Measurements from ENCODE around the gene OPTN. TPM values are rescaled to one million over a fixed set of nuclear protein-coding genes. Genes with fewer than 3 reads are reported as not detected.

OPTN gene
- total and polyA plus RNA-seq, 7 experiments from 2014 or later = 34.3 to 146 (median 59.6) TPM

DNA sequence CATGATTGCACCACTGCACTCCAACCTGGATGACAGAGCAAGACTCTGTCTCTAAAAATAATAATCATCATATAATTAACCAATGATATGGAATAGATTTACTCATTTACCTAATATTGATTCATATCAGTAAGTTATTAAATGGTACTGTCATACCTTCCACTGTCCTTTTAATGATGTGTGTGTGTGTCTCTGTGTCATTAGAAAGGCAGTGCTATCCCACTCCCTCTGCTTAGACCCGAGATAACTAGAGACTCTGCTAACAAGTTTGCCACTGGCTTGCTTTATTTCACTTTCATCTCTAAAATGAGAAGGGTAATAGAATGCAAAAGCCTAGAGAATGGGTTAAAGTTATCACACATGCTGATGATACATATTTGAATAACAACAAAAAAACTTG is 82.5 kb downstream of the OPTN start:
- intact Hi-C loops (cut with micrococcal nuclease) = no loop called here
- peaks cover 0 to 28% (median 0%) of the 10 kb centered on the region in 5 donors for H3K36me3 Mint-ChIP-seq
- CTCF ChIA-PET = no interaction called here
- Histone ChIP-seq H3K9me3 (ENCODE audit: control insufficient read depth in 2 of 3, low read length in 3 of 3) (no peaks in the 10 kb centered on the region), H3K4me3 (ENCODE audit: low read length) (no peak overlapping the region), H3K27ac (ENCODE audit: low read depth, low read length) (no peak overlapping the region), H3K36me3 (ENCODE audit: control insufficient read depth in 2 of 3, insufficient read depth in 3 of 3, low read length in 3 of 3) (no peaks in the 10 kb centered on the region), H3K4me1 (ENCODE audit: control insufficient read depth in 2 of 2, insufficient read depth in 2 of 2, low read length in 2 of 2) (no peaks in the 10 kb centered on the region), H3K27me3 (ENCODE audit: control insufficient read depth in 2 of 2, insufficient read depth in 2 of 2, low read length in 2 of 2) (no peaks in the 10 kb centered on the region)
- H3K9me3 Mint-ChIP-seq = peaks cover 0 to 1% (median 0%) of the 10 kb centered on the region in 11 donors
- H3K4me3 Mint-ChIP-seq = no peak overlapping the region
- H3K27ac Mint-ChIP-seq = no peak overlapping the region
- ATAC-seq (no peak), DNase-seq (no peak)
- no peaks in the 10 kb centered on the region for H3K27me3 Mint-ChIP-seq
- POLR2A ChIA-PET = no interaction called here
- H3K4me1 Mint-ChIP-seq = no peaks in the 10 kb centered on the region

DNA sequence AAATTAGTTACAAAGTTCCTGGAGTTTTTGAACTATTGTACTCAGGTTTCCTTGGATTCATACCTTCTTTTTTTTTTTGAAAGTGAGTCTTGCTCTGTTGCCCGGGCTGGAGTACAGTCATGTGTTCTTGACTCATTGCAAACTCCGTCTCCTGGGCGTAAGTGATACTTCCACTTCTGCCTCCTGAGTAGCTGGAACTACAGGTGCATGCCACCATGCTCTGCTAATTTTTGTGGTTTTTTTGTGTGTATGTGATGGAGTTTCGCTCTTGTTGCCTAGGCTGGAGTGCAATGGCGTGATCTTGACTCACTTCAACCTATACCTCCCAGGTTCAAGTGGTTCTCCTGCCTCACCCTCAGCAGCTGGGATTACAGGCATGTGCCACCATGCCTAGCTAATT is 83.7 kb downstream of the OPTN start:
- DNase-seq (no peak), ATAC-seq (no peak)
- no peaks in the 10 kb centered on the region for H3K36me3 ChIP-seq (ENCODE audit: control insufficient read depth in 2 of 3, insufficient read depth in 3 of 3, low read length in 3 of 3)
- POLR2A ChIA-PET = no interaction called here
- no peak overlapping the region for H3K27ac ChIP-seq (ENCODE audit: low read depth, low read length)
- H3K27me3 Mint-ChIP-seq = no peaks in the 10 kb centered on the region
- intact Hi-C loops (cut with micrococcal nuclease) = no loop called here
- no peak overlapping the region for H3K27ac Mint-ChIP-seq
- H3K9me3 ChIP-seq (ENCODE audit: control insufficient read depth in 2 of 3, low read length in 3 of 3) = no peaks in the 10 kb centered on the region
- CTCF ChIA-PET = no interaction called here
- no peak overlapping the region for H3K4me3 Mint-ChIP-seq
- no peak overlapping the region for H3K4me3 ChIP-seq (ENCODE audit: low read length)
- H3K4me1 Mint-ChIP-seq = no peaks in the 10 kb centered on the region
- H3K36me3 Mint-ChIP-seq = peaks cover 0 to 21% (median 3%) of the 10 kb centered on the region in 5 donors
- H3K27me3 ChIP-seq (ENCODE audit: control insufficient read depth in 2 of 2, insufficient read depth in 2 of 2, low read length in 2 of 2) = no peaks in the 10 kb centered on the region
- peaks cover 0 to 1% (median 0%) of the 10 kb centered on the region in 11 donors for H3K9me3 Mint-ChIP-seq
- no peaks in the 10 kb centered on the region for H3K4me1 ChIP-seq (ENCODE audit: control insufficient read depth in 2 of 2, insufficient read depth in 2 of 2, low read length in 2 of 2)

DNA sequence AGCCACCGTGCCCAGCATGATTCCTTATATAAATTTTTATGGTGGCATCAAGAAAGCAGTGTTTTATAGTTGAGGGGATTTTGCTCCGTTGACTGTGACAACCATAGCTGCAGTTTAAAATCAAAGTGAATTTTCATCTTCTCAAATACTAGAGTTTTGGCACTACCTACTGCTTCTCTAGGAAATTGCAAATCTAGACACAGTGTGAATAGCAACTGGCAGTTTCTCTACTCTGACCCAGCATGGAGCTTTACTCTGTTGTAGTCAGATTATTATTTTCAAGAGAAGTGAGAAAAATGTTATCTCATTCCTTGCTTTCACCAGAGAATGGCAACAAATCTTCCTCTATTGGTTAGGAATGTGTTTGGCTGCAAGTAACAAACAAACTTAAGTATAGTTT is 84.3 kb downstream of the OPTN start:
- no peaks in the 10 kb centered on the region for H3K4me1 ChIP-seq (ENCODE audit: control insufficient read depth in 2 of 2, insufficient read depth in 2 of 2, low read length in 2 of 2)
- peaks cover 0 to 1% (median 0%) of the 10 kb centered on the region in 11 donors for H3K9me3 Mint-ChIP-seq
- no peak overlapping the region for H3K27ac ChIP-seq (ENCODE audit: low read depth, low read length)
- DNase-seq (no peak), ATAC-seq (no peak)
- no peaks in the 10 kb centered on the region for H3K27me3 Mint-ChIP-seq
- no peak overlapping the region for H3K4me3 Mint-ChIP-seq
- no peaks in the 10 kb centered on the region for H3K4me1 Mint-ChIP-seq
- no peak overlapping the region for H3K4me3 ChIP-seq (ENCODE audit: low read length)
- intact Hi-C loops (cut with micrococcal nuclease) = no loop called here
- POLR2A ChIA-PET = no interaction called here
- CTCF ChIA-PET = no interaction called here
- no peak overlapping the region for H3K27ac Mint-ChIP-seq
- no peaks in the 10 kb centered on the region for H3K36me3 ChIP-seq (ENCODE audit: control insufficient read depth in 2 of 3, insufficient read depth in 3 of 3, low read length in 3 of 3)
- H3K36me3 Mint-ChIP-seq = peaks cover 0 to 19% (median 3%) of the 10 kb centered on the region in 5 donors
- no peaks in the 10 kb centered on the region for H3K27me3 ChIP-seq (ENCODE audit: control insufficient read depth in 2 of 2, insufficient read depth in 2 of 2, low read length in 2 of 2)
- no peaks in the 10 kb centered on the region for H3K9me3 ChIP-seq (ENCODE audit: control insufficient read depth in 2 of 3, low read length in 3 of 3)

DNA sequence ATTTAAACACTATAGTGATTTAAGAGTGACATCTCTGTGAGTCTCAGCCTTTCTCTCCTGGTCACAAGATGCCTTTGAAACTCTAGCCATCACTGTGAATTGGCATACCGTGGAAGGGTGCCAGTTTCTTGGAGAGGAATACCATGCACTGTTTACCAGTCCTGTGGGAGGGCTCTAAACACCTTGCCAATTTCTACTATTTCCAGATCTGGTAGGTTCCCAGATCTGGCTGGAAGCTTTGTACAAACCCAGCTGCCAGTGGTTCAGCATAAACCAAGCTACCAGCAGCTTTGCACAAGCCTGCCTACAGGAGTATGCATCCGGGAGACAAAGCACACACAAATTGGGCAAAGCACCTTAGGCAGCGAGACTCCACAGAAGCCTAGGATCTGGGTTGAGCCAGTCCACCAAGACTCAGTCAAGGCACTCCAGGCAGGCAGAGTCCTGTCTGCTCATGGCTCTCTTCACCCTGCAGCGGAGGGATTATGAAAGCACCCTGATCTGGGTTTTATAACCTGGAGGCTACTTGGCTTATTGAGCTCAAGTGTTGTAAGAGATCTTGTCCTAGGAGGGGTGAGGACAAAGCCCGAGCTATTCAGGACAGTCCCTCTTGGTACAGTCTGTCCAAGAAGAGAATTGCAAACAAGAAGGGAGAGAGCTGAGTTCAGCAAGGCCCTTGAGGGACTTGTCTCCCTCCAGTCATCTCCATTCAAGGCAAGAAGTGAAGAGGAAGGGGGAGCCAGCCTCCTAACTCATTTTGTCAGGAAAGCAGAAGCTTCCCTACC is 85.0 kb downstream of the OPTN start:
- H3K4me1 ChIP-seq (ENCODE audit: control insufficient read depth in 2 of 2, insufficient read depth in 2 of 2, low read length in 2 of 2) = no peaks in the 10 kb centered on the region
- intact Hi-C loops (cut with micrococcal nuclease) = no loop called here
- Mint-ChIP-seq H3K4me1 (no peaks in the 10 kb centered on the region), H3K27me3 (no peaks in the 10 kb centered on the region), H3K9me3 (peaks cover 0 to 1% (median 0%) of the 10 kb centered on the region in 11 donors), H3K36me3 (peaks cover 0 to 19% (median 3%) of the 10 kb centered on the region in 5 donors), H3K4me3 (no peak overlapping the region), H3K27ac (no peak overlapping the region)
- no peaks in the 10 kb centered on the region for H3K9me3 ChIP-seq (ENCODE audit: control insufficient read depth in 2 of 3, low read length in 3 of 3)
- ChIA-PET POLR2A (no interaction called here), CTCF (no interaction called here)
- H3K36me3 ChIP-seq (ENCODE audit: control insufficient read depth in 2 of 3, insufficient read depth in 3 of 3, low read length in 3 of 3) = no peaks in the 10 kb centered on the region
- H3K27me3 ChIP-seq (ENCODE audit: control insufficient read depth in 2 of 2, insufficient read depth in 2 of 2, low read length in 2 of 2) = no peaks in the 10 kb centered on the region
- H3K4me3 ChIP-seq (ENCODE audit: low read length) = no peak overlapping the region
- DNase-seq = no peak
- H3K27ac ChIP-seq (ENCODE audit: low read depth, low read length) = no peak overlapping the region
- no peak for ATAC-seq

DNA sequence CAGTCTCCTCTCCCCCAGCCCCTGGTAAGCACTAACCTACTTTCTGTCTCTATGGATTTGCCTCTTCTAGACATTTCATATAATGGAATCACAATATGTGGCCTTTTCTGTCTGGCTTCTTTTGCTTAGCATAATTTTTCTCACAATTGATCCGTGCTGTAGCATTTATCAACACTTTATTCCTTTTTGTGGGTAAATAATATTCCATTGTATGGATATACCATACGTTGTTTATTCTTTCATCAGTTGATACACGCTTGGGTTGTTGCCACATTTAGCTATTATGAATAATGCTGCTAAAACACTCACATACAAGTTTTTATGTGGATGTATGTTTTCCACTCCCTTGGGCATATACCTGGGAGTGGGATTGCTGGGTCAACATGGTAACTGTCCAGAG is 87.2 kb downstream of the OPTN start:
- Mint-ChIP-seq H3K36me3 (peaks cover 0 to 16% (median 3%) of the 10 kb centered on the region in 5 donors), H3K4me1 (no peaks in the 10 kb centered on the region), H3K4me3 (no peak overlapping the region), H3K27ac (no peak overlapping the region), H3K27me3 (no peaks in the 10 kb centered on the region), H3K9me3 (peaks cover 0 to 1% (median 0%) of the 10 kb centered on the region in 11 donors)
- ChIA-PET CTCF (no interaction called here), POLR2A (no interaction called here)
- no peak for DNase-seq
- Histone ChIP-seq H3K9me3 (ENCODE audit: control insufficient read depth in 2 of 3, low read length in 3 of 3) (no peaks in the 10 kb centered on the region), H3K27ac (ENCODE audit: low read depth, low read length) (no peak overlapping the region), H3K27me3 (ENCODE audit: control insufficient read depth in 2 of 2, insufficient read depth in 2 of 2, low read length in 2 of 2) (no peaks in the 10 kb centered on the region), H3K4me1 (ENCODE audit: control insufficient read depth in 2 of 2, insufficient read depth in 2 of 2, low read length in 2 of 2) (no peaks in the 10 kb centered on the region), H3K4me3 (ENCODE audit: low read length) (no peak overlapping the region), H3K36me3 (ENCODE audit: control insufficient read depth in 2 of 3, insufficient read depth in 3 of 3, low read length in 3 of 3) (no peaks in the 10 kb centered on the region)
- intact Hi-C loops (cut with micrococcal nuclease) = no loop called here
- no peak for ATAC-seq

Other genes starting within 250 kb of the OPTN start
- under 1 TPM in 1 of 5 experiments, not detected in 4; 0.31 TPM for gene CCDC3, start 98.5 kb upstream of the OPTN start, total RNA-seq
- not detected for gene CCDC3, start 98.5 kb upstream of the OPTN start, polyA plus RNA-seq
- 10 to 100 TPM in 1 of 5 experiments, under 1 TPM in 4; 0.08 to 41.8 (median 0.42) TPM for gene MCM10, start 61.4 kb downstream of the OPTN start, total RNA-seq
- under 1 TPM in 1 of 2 donors, not detected in 1; 0.13 TPM for gene MCM10, start 61.4 kb downstream of the OPTN start, polyA plus RNA-seq
- not detected for gene UCMA, start 134.2 kb downstream of the OPTN start, total RNA-seq
- not detected for gene UCMA, start 134.2 kb downstream of the OPTN start, polyA plus RNA-seq
- 10 to 100 TPM; 11.2 to 17.7 (median 13.2) TPM for gene PHYH, start 199.9 kb downstream of the OPTN start, total RNA-seq
- 10 to 100 TPM; 14.6 to 19.9 TPM for gene PHYH, start 199.9 kb downstream of the OPTN start, polyA plus RNA-seq
- gene SEPHS1, start 248.1 kb downstream of the OPTN start, total RNA-seq = 10 to 100 TPM; 23.7 to 57.3 (median 36.5) TPM
- 10 to 100 TPM; 15.5 to 21.5 TPM for gene SEPHS1, start 248.1 kb downstream of the OPTN start, polyA plus RNA-seq

Data from naive thymus-derived CD4-positive, alpha-beta T cell (primary cell).